Kasumi-1 (cell line): ENCODE results near the gene CCPG1.
A peak's percentile ranks its signal among the peaks of the same experiment; 100 is the strongest.

Source experiments
- DNase-seq, 2 experiments: peaks; one replicate each; lab custom pipeline; 2025; lab: John Stamatoyannopoulos, UW

Gene CCPG1

GRCh38 chr15:55387027-55387426 lies 21.1 kb downstream of the CCPG1 start:
- DNase-seq, result no peak

GRCh38 chr15:55383687-55384086 lies 24.5 kb downstream of the CCPG1 start:
- DNase-seq, result no peak

- DNase-seq, result no peak
Observed at GRCh38 chr15:55381595-55381994, 26.6 kb downstream of the CCPG1 start.

GRCh38 chr15:55379095-55379494 lies 29.1 kb downstream of the CCPG1 start:
- DNase-seq, result no peak

- no peak for DNase-seq
Observed at GRCh38 chr15:55372701-55373440, 35.3 kb downstream of the CCPG1 start.

- no peak for DNase-seq
Observed at GRCh38 chr15:55366981-55367380, 41.2 kb downstream of the CCPG1 start.

- DNase-seq, result no peak
Observed at GRCh38 chr15:55362641-55363040, 45.5 kb downstream of the CCPG1 start.

- DNase-seq, result no peak
Observed at GRCh38 chr15:55361048-55361447, 47.1 kb downstream of the CCPG1 start.

GRCh38 chr15:55360256-55360655 lies 47.9 kb downstream of the CCPG1 start:
- peak in 1 of 2 experiments; percentile 6 for DNase-seq

- no peak for DNase-seq
Observed at GRCh38 chr15:55358471-55358870, 49.7 kb downstream of the CCPG1 start.

GRCh38 chr15:55357774-55358173 lies 50.4 kb downstream of the CCPG1 start:
- no peak for DNase-seq

- no peak for DNase-seq
Observed at GRCh38 chr15:55356985-55357585, 51.1 kb downstream of the CCPG1 start.

GRCh38 chr15:55353025-55353424 lies 55.1 kb downstream of the CCPG1 start:
- no peak for DNase-seq

GRCh38 chr15:55349282-55349681 lies 58.9 kb downstream of the CCPG1 start:
- DNase-seq, result no peak

- no peak for DNase-seq
Observed at GRCh38 chr15:55348281-55348778, 59.8 kb downstream of the CCPG1 start.

GRCh38 chr15:55344206-55344605 lies 64.0 kb downstream of the CCPG1 start:
- DNase-seq, result no peak

GRCh38 chr15:55343168-55343567 lies 65.0 kb downstream of the CCPG1 start:
- no peak for DNase-seq

- DNase-seq, result no peak
Observed at GRCh38 chr15:55337160-55337559, 71.0 kb downstream of the CCPG1 start.

GRCh38 chr15:55334997-55335396 lies 73.2 kb downstream of the CCPG1 start:
- no peak for DNase-seq

- no peak for DNase-seq
Observed at GRCh38 chr15:55334371-55334770, 73.8 kb downstream of the CCPG1 start.

- DNase-seq, result peak; percentile 74 to 78
Observed at GRCh38 chr15:55327387-55327786, 80.8 kb downstream of the CCPG1 start.

GRCh38 chr15:55322467-55322866 lies 85.7 kb downstream of the CCPG1 start:
- DNase-seq, result no peak

- DNase-seq, result no peak
Observed at GRCh38 chr15:55320963-55321362, 87.2 kb downstream of the CCPG1 start.

GRCh38 chr15:55320238-55320550 lies 88.0 kb downstream of the CCPG1 start:
- DNase-seq, result peak in 1 of 2 experiments; percentile 25
